HepG2 (cell line): ENCODE data around the gene ATP5F1E. TPM values are rescaled to one million over a fixed set of nuclear protein-coding genes. Genes with fewer than 3 reads are reported as not detected.

Experiments
- AGO2 ChIP-seq: fragments of 200-400 bp; formaldehyde crosslinking; optimal IDR thresholded peaks from 2 replicates; pipeline ENCODE3; 2017; ENCODE audit warnings: mild to moderate bottlenecking, low read depth, low read length, moderate library complexity
- ATRX ChIP-seq: sonication (generic); formaldehyde crosslinking; IDR thresholded peaks from 2 replicates; pipeline ENCODE4 v1.4.0; 2020; ENCODE audit warnings: missing genetic modification reagents, borderline replicate concordance
- CEBPG ChIP-seq: IDR thresholded peaks from 2 replicates; pipeline ENCODE4 v1.6.1; 2016
- FOXA1 ChIP-seq, 2 experiments: fragments of 450-650 bp in 1 of 2; sonication (generic) in 1 of 2; formaldehyde crosslinking in 1 of 2; IDR thresholded peaks; 2 replicates each; pipeline versions ENCODE4 v1.4.0 to v1.6.1; 2016 to 2020; ENCODE audit warnings: missing genetic modification reagents in 1 of 2
- PPARG ChIP-seq: conservative IDR thresholded peaks from 2 replicates; pipeline ENCODE4 v1.6.1; 2016; ENCODE audit warnings: missing biosample characterization, missing genetic modification reagents
- SAP130 ChIP-seq: IDR thresholded peaks from 2 replicates; pipeline ENCODE4 v1.6.1; 2016; ENCODE audit warnings: low read depth
- SOX13 ChIP-seq, 3 experiments: fragments of 450-650 bp in 1 of 3; sonication (generic) in 1 of 3; formaldehyde crosslinking in 1 of 3; IDR thresholded peaks in 2 of 3; conservative IDR thresholded peaks in 1 of 3; 2 replicates each; pipeline versions ENCODE4 v1.5.0 to v1.6.1; 2016 to 2020; ENCODE audit warnings: antibody characterized with exemption in 1 of 3, mild to moderate bottlenecking in 1 of 3, missing compliant biosample characterization in 1 of 3, missing genetic modification reagents in 1 of 3, moderate library complexity in 1 of 3
- ZFP37 ChIP-seq: sonication (generic); formaldehyde crosslinking; IDR thresholded peaks from 2 replicates; pipeline ENCODE4 v1.4.0; 2020; ENCODE audit warnings: missing genetic modification reagents, borderline replicate concordance
- ZHX1 ChIP-seq: sonication (generic); formaldehyde crosslinking; IDR thresholded peaks from 2 replicates; pipeline ENCODE4 v1.8.1; 2022; ENCODE audit warnings: low read depth, mild to moderate bottlenecking, missing genetic modification reagents
- ZHX2 ChIP-seq, 2 experiments: sonication (generic) in 1 of 2; formaldehyde crosslinking in 1 of 2; IDR thresholded peaks; 2 replicates each; pipeline versions ENCODE4 v1.6.1 to v1.9.0; 2014 to 2022; ENCODE audit warnings: antibody characterized with exemption in 1 of 2, borderline replicate concordance in 1 of 2, inconsistent platforms in 1 of 2, low read depth in 1 of 2, missing genetic modification reagents in 1 of 2
- ZNF335 ChIP-seq: sonication (generic); formaldehyde crosslinking; IDR thresholded peaks from 2 replicates; pipeline ENCODE4 v1.4.0; 2020; ENCODE audit warnings: missing genetic modification reagents
- ZNF431 ChIP-seq: sonication (generic); formaldehyde crosslinking; IDR thresholded peaks from 2 replicates; pipeline ENCODE4 v1.9.0; 2022; ENCODE audit warnings: missing genetic modification reagents, low read depth, mild to moderate bottlenecking, borderline replicate concordance
- ZNF503 ChIP-seq: sonication (generic); formaldehyde crosslinking; IDR thresholded peaks from 2 replicates; pipeline ENCODE4 v1.4.0; 2020; ENCODE audit warnings: missing genetic modification reagents
- ZNF710 ChIP-seq: sonication (generic); formaldehyde crosslinking; IDR thresholded peaks from 2 replicates; pipeline ENCODE4 v1.5.0; 2020; ENCODE audit warnings: mild to moderate bottlenecking, missing genetic modification reagents, borderline replicate concordance
- polyA plus RNA-seq, 8 experiments: library from polyadenylated mRNA; depleted of rRNA in 3 of 8; stranded (reverse) in 7 of 8; unstranded in 1 of 8; fragments of >200 nt; fragmentation: Illumina TruSeq in 4 of 8; extraction: Trizol in 4 of 8; gene quantifications; 2 replicates each; pipeline versions ENCODE4 v1.2.1 to v1.2.3, GENCODE V29; 2011 to 2016; ENCODE audit warnings: low read depth in 4 of 8, missing spikeins in 1 of 8, mixed read lengths in 1 of 8; ENCODE audit not compliant: insufficient read depth in 1 of 8
- total RNA-seq, 5 experiments: library from RNA; depleted of rRNA; stranded (reverse); fragments of >200 nt; fragmentation: Illumina TruSeq; extraction: Trizol; gene quantifications; 2 replicates each; pipeline ENCODE4 v1.2.3, GENCODE V29; 2016; ENCODE audit warnings: low read depth in 1 of 5

The ATP5F1E gene
- total and polyA plus RNA-seq, 2 of the 13 experiments (the other 11 are each of a cell fraction or from before 2014, with no cell fraction given) = 121 to 134 TPM

- TF ChIP-seq SOX13 (IDR thresholded peaks at IDR 0.05) (peak; percentile 24; the same call in 1 of the 2 replicates), SOX13 (CRISPR knock-in tag; conservative IDR thresholded peaks at IDR 0.05 in 1 of 2, IDR thresholded peaks at IDR 0.05 in 1 of 2) (peak in 1 of 2 experiments; percentile 81; a peak in 2 of 4 replicates), ZFP37 (CRISPR knock-in tag) (no peak), PPARG (CRISPR knock-in tag) (no peak), ATRX (CRISPR knock-in tag) (no peak), SAP130 (CRISPR knock-in tag) (peak; percentile 34; the same call in 1 of the 2 replicates), CEBPG (CRISPR knock-in tag) (peak; percentile 67), ZHX2 (IDR thresholded peaks at IDR 0.05; ENCODE audit: low read depth) (peak; percentile 43; the same call in 1 of the 2 replicates), ZHX2 (CRISPR knock-in tag; IDR thresholded peaks at IDR 0.05; ENCODE audit: borderline replicate concordance) (no peak), ZNF335 (no peak), FOXA1 (IDR thresholded peaks at IDR 0.05) (no peak), FOXA1 (CRISPR knock-in tag; IDR thresholded peaks at IDR 0.05) (0 out of 2 replicates have a peak, but pooled peaks have one; percentile 29), ZHX1 (peak; percentile 82; the same call in 1 of the 2 replicates), AGO2 (no peak), ZNF710 (no peak), ZNF503 (CRISPR knock-in tag) (no peak), ZNF431 (CRISPR knock-in tag) (no peak)
These were observed 40.4 kb downstream of the ATP5F1E start (continued) for GRCh38 chr20:58991715-58992114.
